GM19324 (cell line): Measurements from ENCODE around the gene MANSC4.
A peak's percentile ranks its signal among the peaks of the same experiment; 100 is the strongest.

ENCODE experiments used
- ATAC-seq: cut with Tn5 transposase; IDR thresholded peaks from one replicate; pipeline ENCODE4 v1.9.1; 2021; ENCODE audit warnings: mild to moderate bottlenecking, moderate library complexity; ENCODE audit not compliant: unreplicated experiment, low FRiP score

MANSC4 gene

GRCh38 chr12:27801630-27802029, 21.6 kb upstream of the MANSC4 start:
- ATAC-seq, result no peak

GRCh38 chr12:27800819-27801218, 20.8 kb upstream of the MANSC4 start:
- ATAC-seq, result no peak

GRCh38 chr12:27797301-27798025, 17.4 kb upstream of the MANSC4 start:
- no peak for ATAC-seq

- no peak for ATAC-seq
Observed at GRCh38 chr12:27796128-27796527, 16.1 kb upstream of the MANSC4 start.

- ATAC-seq, result no peak
Observed at GRCh38 chr12:27794818-27795584, 15.0 kb upstream of the MANSC4 start.

- no peak for ATAC-seq
Observed at GRCh38 chr12:27790179-27790578, 10.1 kb upstream of the MANSC4 start.

- no peak for ATAC-seq
Observed at GRCh38 chr12:27787559-27787958, 7.5 kb upstream of the MANSC4 start.

- ATAC-seq, result no peak
Observed at GRCh38 chr12:27785882-27786570, 6.0 kb upstream of the MANSC4 start.

GRCh38 chr12:27782481-27782880, 2.4 kb upstream of the MANSC4 start:
- no peak for ATAC-seq

- ATAC-seq, result no peak
Observed at GRCh38 chr12:27781680-27782079, 1.6 kb upstream of the MANSC4 start.

GRCh38 chr12:27780612-27781408, 774 bp upstream of the MANSC4 start:
- ATAC-seq, result peak; percentile 38

GRCh38 chr12:27779416-27779919, 568 bp downstream of the MANSC4 start:
- no peak for ATAC-seq

- no peak for ATAC-seq
Observed at GRCh38 chr12:27778206-27778605, 1.8 kb downstream of the MANSC4 start.

GRCh38 chr12:27777141-27777540, 2.9 kb downstream of the MANSC4 start:
- no peak for ATAC-seq

- ATAC-seq, result no peak
Observed at GRCh38 chr12:27772328-27773049, 7.5 kb downstream of the MANSC4 start.

GRCh38 chr12:27771481-27772327, 8.3 kb downstream of the MANSC4 start:
- ATAC-seq, result no peak

GRCh38 chr12:27769142-27769673, 10.8 kb downstream of the MANSC4 start:
- no peak for ATAC-seq

GRCh38 chr12:27766587-27766986, 13.4 kb downstream of the MANSC4 start:
- ATAC-seq, result no peak

GRCh38 chr12:27762757-27763156, 17.3 kb downstream of the MANSC4 start:
- no peak for ATAC-seq
